ENCODE measurements around the gene SMCO4. TPM values are rescaled to one million over a fixed set of nuclear protein-coding genes. Genes with fewer than 3 reads are reported as not detected.

SMCO4 gene
- total RNA-seq, 3 donors from 2014 or later (not counting 1 experiment from before 2014, with no cell fraction given): 2.7 to 4.6 (median 3.6) TPM

DNA sequence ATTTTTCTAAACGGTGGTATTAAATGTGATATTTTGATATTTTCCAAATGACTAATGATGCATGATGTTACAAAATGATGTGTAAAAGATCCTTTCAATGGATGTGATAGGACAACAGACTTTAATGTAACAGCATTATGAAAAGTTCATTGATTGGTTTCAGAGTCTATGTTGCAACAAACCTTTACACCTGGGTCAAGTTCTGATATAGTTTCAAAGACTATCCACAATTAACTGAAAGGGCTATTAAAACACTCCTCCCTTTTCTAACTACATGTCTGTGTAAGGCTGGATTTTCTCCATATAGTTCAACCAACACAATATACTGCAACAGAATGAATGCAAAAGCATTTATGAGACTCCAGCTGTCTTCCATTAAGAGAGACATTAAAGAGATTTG lies 35.7 kb downstream of the SMCO4 start:
- Mint-ChIP-seq H3K4me3 (no peak overlapping the region), H3K27me3 (ENCODE audit: low read depth in 2 of 2) (no peaks in the 10 kb centered on the region), H3K9me3 (no peaks in the 10 kb centered on the region), H3K27ac (no peak overlapping the region), H3K4me1 (peaks cover 13 to 16% of the 10 kb centered on the region in 2 donors), H3K36me3 (no peaks in the 10 kb centered on the region)
- Histone ChIP-seq H3K27ac (ENCODE audit: low read length) (no peak overlapping the region), H3K4me1 (ENCODE audit: control insufficient read depth, insufficient read depth, low read length) (no peaks in the 10 kb centered on the region), H3K9me3 (ENCODE audit: control insufficient read depth, insufficient read depth, low read length) (peaks cover 3% of the 10 kb centered on the region), H3K27me3 (ENCODE audit: control insufficient read depth, insufficient read depth, low read length) (no peaks in the 10 kb centered on the region), H3K36me3 (ENCODE audit: control insufficient read depth, insufficient read depth, low read length) (no peaks in the 10 kb centered on the region), H3K4me3 (ENCODE audit: low read length) (no peak overlapping the region)
- TF ChIP-seq, protein P1, sequence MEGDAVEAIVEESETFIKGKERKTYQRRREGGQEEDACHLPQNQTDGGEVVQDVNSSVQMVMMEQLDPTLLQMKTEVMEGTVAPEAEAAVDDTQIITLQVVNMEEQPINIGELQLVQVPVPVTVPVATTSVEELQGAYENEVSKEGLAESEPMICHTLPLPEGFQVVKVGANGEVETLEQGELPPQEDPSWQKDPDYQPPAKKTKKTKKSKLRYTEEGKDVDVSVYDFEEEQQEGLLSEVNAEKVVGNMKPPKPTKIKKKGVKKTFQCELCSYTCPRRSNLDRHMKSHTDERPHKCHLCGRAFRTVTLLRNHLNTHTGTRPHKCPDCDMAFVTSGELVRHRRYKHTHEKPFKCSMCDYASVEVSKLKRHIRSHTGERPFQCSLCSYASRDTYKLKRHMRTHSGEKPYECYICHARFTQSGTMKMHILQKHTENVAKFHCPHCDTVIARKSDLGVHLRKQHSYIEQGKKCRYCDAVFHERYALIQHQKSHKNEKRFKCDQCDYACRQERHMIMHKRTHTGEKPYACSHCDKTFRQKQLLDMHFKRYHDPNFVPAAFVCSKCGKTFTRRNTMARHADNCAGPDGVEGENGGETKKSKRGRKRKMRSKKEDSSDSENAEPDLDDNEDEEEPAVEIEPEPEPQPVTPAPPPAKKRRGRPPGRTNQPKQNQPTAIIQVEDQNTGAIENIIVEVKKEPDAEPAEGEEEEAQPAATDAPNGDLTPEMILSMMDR (IDR thresholded peaks at IDR 0.05): no peak
- intact Hi-C loops (cut with micrococcal nuclease): no loop called here
- ATAC-seq: no peak
- 89% methylated on average over 1 of the region's 1 CpG for WGBS (ENCODE audit: insufficient coverage)
- no peak for DNase-seq

DNA sequence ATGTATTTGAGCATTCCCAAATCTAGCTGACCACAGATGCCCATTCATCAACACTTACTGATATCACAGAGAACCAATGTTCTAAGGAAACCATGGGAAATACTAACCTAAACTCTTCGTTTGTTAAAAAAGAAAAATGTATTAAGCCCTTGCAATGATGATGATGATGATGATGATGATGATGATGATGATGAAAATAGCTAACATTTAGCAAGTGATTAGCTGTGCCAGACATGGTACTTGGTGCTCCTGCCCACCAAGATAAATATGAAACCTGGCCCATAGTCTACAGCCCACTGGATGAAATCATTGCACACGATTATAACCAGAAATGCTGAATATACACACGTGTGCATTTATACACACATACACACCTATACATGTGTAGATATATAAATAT lies 37.5 kb downstream of the SMCO4 start:
- Histone ChIP-seq H3K4me1 (ENCODE audit: control insufficient read depth, insufficient read depth, low read length) (no peaks in the 10 kb centered on the region), H3K36me3 (ENCODE audit: control insufficient read depth, insufficient read depth, low read length) (no peaks in the 10 kb centered on the region), H3K27ac (ENCODE audit: low read length) (no peak overlapping the region), H3K9me3 (ENCODE audit: control insufficient read depth, insufficient read depth, low read length) (peaks cover 3% of the 10 kb centered on the region), H3K27me3 (ENCODE audit: control insufficient read depth, insufficient read depth, low read length) (no peaks in the 10 kb centered on the region), H3K4me3 (ENCODE audit: low read length) (no peak overlapping the region)
- H3K4me3 Mint-ChIP-seq: no peak overlapping the region
- intact Hi-C loops (cut with micrococcal nuclease): no loop called here
- H3K9me3 Mint-ChIP-seq: no peaks in the 10 kb centered on the region
- ATAC-seq (no peak), DNase-seq (no peak)
- H3K27ac Mint-ChIP-seq: no peak overlapping the region
- no peaks in the 10 kb centered on the region for H3K36me3 Mint-ChIP-seq
- H3K4me1 Mint-ChIP-seq: peaks cover 13 to 16% of the 10 kb centered on the region in 2 donors
- no peaks in the 10 kb centered on the region for H3K27me3 Mint-ChIP-seq (ENCODE audit: low read depth in 2 of 2)
- TF ChIP-seq, protein P1 (IDR thresholded peaks at IDR 0.05): no peak
- WGBS (ENCODE audit: insufficient coverage): 96% methylated on average over 2 of the region's 3 CpGs

DNA sequence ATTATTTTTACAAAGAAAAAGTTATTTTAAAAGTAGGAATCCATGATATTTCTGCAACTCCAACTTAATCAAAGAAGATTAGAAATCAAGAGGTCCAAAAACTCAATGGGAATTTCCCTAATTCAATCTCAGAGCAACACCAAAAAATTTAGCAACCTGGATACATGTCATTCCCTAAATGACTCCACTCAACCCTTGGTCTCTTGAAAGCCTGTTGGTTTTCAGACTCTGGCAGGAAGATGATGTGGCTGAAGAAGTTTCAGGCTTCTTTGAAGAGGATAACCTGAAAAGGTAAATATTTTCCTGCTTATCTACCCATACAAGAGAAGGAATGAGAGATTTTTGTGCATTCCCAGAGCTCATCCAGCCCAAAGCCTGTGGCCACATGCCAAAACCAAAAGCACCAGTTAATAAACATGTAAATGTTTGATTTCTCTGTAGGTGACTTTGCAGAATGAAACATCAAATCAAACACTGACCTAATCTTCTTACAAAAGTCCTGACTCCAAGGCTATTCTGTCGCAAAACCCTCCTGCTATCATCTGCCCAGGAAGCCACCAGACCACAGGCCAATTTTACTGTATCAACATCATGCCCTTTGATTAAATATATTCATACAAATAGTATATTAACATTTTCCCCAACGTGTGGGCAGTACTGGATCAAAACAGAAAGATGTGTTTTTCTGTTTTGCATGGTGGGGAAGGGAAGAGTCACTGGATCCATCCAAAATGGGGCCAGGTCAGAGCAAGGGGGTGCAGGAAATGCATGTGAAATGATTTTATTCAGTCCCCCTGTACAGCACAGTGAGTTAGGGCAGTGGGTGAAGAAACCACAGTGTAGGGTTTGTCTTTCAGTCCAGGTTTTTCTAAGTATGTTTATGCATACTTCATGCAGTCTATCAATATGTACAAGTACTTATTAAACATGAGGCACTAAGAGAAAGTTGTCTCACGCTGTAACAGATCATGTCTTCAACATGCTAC lies 38.8 kb downstream of the SMCO4 start:
- Mint-ChIP-seq H3K4me3 (no peak overlapping the region), H3K9me3 (no peaks in the 10 kb centered on the region), H3K27ac (no peak overlapping the region), H3K27me3 (ENCODE audit: low read depth in 2 of 2) (no peaks in the 10 kb centered on the region), H3K4me1 (peaks cover 13 to 16% of the 10 kb centered on the region in 2 donors), H3K36me3 (no peaks in the 10 kb centered on the region)
- TF ChIP-seq, protein P1 (IDR thresholded peaks at IDR 0.05): no peak
- WGBS (ENCODE audit: insufficient coverage): 55% methylated on average over 3 of the region's 3 CpGs
- intact Hi-C loops (cut with micrococcal nuclease): no loop called here
- no peak for DNase-seq
- peak in 2 of 3 donors; percentile 24 to 48 for ATAC-seq
- H3K4me3 ChIP-seq (ENCODE audit: low read length): no peak overlapping the region
- H3K36me3 ChIP-seq (ENCODE audit: control insufficient read depth, insufficient read depth, low read length): no peaks in the 10 kb centered on the region
- no peak overlapping the region for H3K27ac ChIP-seq (ENCODE audit: low read length)
- no peaks in the 10 kb centered on the region for H3K4me1 ChIP-seq (ENCODE audit: control insufficient read depth, insufficient read depth, low read length)
- peaks cover 3% of the 10 kb centered on the region for H3K9me3 ChIP-seq (ENCODE audit: control insufficient read depth, insufficient read depth, low read length)
- H3K27me3 ChIP-seq (ENCODE audit: control insufficient read depth, insufficient read depth, low read length): no peaks in the 10 kb centered on the region
